NK-92 (cell line): ENCODE data around the gene FSCN2.
"Not testable (repeated sequence)": the region's sequence is repeated elsewhere in the genome, so short reads cannot be mapped to it uniquely, and the experiment has no call there.

Experiments used
- DNase-seq: peaks from one replicate; lab custom pipeline; 2025; ENCODE audit not compliant: unreplicated experiment; lab: John Stamatoyannopoulos, UW

The FSCN2 gene

DNA sequence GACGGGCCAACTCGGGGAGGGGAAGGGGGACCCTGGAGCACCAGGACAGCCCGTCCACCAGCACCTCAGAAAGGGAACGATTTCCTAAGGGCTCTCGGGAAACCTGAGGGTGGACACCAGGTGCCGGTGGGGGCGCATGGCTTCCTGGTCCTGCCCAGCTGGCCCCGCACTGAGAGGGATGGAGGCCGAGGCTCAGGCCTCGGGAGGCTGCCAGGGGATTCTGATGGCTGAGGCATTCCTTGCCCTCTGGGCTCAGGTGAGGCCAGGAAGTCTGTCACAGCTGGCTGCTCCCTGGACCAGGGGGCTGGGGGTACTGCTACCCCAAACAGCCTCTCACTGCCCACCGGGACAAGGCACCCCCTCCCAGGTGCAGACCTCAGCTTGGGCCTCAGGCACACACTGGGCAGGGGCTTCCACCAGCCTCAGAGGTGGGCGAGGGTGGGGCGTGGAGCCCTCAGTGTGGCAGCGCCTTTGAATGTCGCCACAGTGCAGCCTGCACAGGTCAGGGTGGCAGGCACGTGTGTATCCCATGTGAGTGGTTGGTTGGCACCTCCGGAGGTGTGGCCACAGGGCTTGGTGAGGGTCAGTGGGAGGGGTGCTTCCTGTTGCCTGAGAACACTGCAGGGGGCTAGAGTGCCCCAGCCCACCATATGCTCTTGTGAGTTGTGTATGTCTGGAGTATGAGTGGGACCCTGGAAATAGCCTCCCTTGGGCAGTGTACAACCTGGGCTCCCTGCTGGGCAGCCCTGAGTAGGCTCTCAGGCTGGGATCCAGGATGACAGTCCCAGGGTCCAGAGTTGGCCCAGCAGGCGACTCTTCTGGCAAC lies 3.9 kb upstream of the FSCN2 start:
- no peak for DNase-seq

DNA sequence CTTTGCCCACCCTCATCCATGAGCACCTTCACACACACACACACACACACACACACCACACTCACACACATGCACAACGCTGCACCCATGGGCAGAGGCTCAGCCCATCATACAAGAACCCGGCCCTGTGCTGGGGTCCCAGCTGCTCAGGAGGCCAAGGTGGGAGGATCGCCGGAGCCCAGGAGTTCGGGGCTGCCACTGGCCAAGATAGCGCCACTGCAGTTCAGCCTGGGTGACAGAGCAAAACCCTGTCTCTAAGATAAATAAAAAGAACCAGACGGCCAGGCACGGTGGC lies 3.4 kb upstream of the FSCN2 start:
- DNase-seq: no peak

DNA sequence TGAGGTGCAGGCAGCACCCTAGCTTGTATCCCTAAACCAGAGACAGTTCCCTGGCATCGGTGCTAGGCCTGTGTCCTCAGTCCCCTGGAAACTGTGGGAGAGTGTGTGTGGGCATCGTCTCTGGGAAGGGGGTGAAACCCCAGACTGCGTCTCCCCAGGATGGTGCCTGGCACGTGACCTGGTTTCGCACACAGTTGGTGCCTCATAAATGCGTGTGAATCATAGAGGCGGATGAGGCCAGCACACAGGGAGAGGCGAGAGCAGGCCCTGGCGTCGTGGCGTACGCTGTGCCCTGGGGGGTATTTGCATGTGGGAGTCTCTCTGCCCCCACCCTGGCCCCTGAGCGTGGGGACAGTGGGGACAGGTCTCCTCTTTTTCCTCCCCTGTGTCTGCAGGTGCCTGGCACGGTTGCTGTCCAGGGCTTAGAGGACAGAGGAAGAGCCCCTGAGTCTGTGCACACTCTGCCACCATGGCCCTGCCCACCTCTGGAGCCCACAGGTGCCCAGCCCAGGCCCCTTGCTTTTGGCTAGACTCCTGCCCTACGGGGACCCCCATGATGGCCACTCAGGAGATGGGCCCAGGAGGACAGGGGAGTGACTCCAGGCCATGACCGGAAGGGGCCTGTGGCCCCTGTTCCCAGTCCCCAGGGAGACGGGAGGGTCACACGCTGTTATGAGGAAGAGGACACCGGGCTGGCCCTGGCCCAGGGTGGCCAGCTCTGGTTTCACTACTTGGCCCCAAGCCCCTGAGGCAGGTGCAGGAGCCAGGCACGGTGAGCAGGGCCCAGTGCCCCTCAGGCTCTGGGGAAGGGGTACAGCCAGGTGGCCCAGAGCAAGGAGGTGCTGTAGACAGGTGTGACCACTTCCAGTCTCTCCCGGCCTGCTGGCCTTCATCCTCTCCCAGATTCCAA lies 1.3 kb upstream of the FSCN2 start:
- no peak for DNase-seq

DNA sequence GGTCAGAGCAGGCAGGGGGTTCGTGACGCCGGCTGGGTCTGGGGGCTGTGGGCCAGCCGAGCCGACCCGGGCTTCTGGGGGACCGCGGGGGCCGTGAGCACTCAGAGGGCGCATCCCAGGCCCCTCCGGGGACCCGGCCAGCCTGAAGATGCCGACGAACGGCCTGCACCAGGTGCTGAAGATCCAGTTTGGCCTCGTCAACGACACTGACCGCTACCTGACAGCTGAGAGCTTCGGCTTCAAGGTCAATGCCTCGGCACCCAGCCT lies 140 bp downstream of the FSCN2 start:
- no peak for DNase-seq

DNA sequence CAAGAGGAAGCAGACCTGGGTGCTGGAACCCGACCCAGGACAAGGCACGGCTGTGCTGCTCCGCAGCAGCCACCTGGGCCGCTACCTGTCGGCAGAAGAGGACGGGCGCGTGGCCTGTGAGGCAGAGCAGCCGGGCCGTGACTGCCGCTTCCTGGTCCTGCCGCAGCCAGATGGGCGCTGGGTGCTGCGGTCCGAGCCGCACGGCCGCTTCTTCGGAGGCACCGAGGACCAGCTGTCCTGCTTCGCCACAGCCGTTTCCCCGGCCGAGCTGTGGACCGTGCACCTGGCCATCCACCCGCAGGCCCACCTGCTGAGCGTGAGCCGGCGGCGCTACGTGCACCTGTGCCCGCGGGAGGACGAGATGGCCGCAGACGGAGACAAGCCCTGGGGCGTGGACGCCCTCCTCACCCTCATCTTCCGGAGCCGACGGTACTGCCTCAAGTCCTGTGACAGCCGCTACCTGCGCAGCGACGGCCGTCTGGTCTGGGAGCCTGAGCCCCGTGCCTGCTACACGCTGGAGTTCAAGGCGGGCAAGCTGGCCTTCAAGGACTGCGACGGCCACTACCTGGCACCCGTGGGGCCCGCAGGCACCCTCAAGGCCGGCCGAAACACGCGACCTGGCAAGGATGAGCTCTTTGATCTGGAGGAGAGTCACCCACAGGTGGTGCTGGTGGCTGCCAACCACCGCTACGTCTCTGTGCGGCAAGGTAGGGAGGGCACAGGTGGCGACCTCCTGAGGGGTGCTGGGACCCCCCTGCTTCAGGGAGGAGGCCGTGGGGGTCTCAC lies 667 bp downstream of the FSCN2 start:
- DNase-seq: no peak

DNA sequence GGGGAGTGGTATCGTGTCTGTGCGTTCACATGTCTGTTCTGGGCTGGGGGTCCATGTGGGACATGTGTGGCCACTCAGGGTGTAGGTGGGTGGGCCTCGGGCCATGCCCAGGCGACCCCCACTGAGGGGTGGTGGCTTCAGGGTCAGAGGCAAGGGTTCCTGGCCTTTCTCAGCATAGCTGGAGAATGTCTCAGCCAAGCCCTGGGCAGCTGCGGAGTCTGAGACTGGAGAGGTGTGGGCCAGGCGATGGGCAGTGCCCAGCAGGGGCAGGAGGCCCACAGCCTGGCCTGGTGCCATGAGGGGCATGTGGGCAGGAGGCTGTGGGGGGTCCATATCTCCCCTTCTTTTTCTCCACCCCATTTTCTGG lies 1.2 kb downstream of the FSCN2 start:
- no peak for DNase-seq

DNA sequence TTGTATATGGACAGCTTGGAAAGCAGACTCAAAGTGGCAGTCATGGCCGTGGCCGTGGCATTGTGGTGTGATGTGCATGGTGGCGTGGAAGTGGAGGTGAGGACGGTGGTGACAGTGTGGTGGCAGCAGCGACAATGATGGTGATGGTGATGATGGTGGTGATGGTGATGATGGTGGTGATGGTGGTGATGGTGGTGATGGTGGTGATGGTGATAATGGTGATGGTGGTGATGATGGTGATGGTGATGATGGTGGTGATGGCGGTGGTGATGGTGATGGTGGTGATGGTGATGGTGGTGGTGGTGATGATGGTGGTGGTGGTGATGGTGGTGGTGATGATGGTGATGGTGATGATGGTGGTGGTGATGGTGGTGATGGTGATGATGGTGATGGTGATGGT lies 2.8 kb downstream of the FSCN2 start:
- not testable (repeated sequence) for DNase-seq

DNA sequence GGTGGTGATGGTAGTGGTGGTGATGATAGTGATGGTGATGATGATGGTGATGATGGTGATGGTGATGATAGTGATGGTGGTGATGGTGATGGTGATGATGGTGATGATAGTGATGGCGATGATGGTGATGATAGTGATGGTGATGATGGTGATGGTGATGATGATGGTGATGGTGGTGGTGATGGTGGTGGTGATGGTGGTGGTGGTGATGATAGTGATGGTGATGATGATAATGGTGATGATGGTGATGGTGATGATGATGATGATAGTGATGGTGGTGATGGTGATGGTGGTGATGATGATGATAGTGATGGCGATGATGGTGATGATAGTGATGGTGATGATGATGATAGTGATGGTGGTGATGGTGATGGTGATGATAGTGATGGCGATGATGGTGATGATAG lies 3.8 kb downstream of the FSCN2 start:
- DNase-seq: not testable (repeated sequence)

DNA sequence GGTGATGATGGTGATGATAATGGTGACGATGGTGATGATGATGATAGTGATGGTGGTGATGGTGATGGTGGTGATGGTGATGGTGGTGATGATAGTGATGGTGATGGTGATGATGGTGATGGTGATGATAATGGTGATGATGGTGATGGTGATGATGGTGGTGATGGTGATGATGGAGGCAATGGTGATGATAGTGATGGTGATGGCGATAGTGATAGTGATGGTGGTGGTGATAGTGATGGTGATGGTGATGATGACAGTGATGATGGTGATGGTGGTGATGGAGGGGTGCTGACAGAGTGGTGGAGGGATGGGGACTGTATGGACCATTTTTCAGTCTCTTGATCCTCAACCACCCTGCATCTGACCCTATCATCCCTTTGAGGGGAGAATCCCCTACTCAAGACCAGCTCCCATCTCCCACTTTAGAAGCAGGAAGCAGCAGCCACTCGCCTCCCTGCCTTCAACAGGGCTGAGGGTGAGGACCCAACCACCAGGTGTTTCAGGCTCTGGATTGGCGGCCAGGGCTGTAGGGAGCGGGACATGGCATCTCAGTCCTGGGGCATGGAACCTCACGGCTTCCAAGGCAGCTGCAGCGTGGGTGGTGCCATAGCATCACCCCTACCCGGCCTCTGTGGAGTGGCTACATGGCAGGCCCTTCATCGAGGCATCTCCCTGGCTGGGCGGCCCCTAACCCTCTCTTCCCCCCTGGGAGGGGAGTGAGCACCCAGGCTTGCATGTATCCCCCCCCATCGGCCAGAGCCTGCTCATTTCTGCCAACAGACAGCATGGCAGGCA lies 4.5 kb downstream of the FSCN2 start:
- no peak for DNase-seq

DNA sequence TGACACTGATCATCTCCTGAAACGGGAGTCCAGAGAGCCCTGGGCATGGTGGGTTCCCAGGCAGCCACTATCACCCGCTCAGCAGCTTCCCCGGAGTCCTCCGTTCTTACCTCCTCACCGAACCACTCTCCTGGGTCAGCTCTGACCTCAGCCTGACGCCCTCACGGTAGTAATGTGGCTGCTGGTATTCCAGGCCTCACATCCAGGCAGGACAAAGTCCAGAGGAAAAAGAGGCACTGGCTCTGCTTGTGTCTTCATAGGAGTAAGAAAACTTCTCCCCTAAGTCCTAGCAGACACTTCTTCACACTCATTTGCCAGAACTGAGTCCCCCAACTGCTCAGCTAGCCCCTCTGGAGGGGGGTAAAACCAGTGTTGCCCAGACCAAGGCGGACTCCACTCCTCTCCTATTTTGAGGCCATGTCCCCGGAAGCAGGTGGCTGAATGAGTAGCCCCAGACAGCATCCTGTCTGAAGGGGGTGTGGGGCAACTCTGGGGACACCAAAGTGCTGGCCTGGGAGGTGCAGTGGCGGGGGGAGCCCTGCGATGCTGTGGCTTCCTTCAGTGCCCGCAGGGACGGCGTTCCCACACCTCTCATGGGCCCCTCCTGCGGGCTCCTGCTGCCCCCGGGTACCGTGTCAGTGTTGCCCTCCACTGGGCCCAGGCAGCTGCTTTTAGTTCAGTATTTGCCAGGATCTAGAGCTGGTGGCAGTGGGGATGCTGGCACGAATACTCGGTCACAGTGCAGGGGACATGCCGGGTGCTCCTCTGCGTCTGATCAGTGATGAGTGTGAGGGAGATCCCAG lies 5.4 kb downstream of the FSCN2 start:
- no peak for DNase-seq

DNA sequence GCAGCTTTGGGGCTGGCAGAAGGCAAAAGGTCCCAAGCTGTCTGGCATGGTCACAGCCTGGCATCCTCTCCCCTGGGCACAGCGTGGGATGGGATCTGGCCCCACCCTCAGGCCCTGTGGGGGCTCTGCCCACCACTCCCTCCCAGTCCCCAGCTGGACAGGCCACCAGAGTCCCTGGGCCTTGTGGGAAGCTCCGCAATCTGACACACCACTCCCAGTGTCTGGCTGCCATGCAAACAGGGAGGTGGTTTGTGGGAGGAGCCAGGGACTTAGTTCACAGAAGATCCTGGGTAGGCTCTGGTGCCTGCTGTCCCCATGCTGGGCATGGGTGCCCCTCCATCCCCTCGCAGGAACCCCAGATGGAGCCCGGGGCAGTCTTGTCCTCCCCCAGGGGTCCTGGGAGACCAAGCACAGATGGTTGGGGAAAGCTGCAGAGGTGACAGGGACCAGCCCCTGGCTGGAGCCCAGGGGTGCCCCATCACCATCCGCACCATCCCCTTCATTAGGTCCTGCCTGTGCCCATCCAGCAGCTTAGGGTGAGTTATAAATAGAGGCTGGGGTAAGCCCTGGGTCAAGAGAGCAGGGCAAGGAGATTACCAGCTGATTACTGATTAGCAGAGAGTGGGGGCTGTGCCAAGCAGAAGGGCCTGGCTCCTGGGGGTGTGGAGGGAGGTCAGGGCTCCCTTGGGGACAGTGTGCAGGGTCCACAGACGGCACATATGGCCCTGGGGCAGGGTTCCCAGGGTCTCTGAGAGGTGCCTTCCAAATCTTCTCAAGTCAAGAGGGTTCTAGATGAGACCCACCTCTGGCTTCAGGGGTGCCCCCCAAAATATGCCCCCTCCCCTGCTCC lies 6.2 kb downstream of the FSCN2 start:
- DNase-seq: no peak

DNA sequence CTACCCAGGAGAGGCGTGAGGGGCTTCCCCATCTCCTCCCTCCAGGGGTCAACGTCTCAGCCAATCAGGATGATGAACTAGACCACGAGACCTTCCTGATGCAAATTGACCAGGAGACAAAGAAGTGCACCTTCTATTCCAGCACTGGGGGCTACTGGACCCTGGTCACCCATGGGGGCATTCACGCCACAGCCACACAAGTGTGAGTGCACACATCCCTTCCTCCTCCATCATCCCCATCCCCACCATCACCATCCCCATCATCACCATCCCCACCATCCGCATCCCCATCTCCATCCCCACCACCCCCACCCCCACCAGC lies 6.8 kb downstream of the FSCN2 start:
- DNase-seq: no peak

DNA sequence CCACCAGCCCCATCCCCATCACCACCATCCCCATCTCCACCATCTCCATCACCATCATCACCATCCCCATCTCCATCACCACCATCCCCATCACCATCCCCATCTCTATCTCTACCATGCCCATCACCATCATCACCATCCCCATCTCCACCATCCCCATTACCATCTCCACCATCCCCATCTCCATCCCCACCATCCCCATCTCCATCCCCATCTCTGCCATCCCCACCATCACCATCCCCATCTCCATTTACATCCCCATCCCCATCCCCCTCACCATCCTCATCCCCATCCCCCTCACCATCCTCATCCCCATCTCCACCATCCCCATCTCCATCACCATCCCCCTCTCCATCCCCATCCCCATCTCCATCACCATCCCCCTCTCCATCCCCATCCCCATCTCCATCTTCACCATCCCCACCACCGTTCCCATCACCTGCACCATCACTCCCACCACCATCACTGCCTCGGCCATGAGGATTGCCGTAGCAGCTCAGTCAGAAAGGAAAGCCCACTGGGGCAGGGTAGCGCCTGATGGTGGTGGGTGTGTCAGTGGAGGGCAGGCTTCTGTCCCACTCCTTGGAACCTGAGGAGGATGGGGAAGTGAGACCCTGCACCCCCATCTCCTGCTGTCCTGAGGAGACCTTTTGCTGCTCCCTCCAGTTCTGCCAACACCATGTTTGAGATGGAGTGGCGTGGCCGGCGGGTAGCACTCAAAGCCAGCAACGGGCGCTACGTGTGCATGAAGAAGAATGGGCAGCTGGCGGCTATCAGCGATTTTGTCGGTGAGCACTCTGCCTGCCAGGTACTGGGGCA lies 7.5 kb downstream of the FSCN2 start:
- DNase-seq: no peak

DNA sequence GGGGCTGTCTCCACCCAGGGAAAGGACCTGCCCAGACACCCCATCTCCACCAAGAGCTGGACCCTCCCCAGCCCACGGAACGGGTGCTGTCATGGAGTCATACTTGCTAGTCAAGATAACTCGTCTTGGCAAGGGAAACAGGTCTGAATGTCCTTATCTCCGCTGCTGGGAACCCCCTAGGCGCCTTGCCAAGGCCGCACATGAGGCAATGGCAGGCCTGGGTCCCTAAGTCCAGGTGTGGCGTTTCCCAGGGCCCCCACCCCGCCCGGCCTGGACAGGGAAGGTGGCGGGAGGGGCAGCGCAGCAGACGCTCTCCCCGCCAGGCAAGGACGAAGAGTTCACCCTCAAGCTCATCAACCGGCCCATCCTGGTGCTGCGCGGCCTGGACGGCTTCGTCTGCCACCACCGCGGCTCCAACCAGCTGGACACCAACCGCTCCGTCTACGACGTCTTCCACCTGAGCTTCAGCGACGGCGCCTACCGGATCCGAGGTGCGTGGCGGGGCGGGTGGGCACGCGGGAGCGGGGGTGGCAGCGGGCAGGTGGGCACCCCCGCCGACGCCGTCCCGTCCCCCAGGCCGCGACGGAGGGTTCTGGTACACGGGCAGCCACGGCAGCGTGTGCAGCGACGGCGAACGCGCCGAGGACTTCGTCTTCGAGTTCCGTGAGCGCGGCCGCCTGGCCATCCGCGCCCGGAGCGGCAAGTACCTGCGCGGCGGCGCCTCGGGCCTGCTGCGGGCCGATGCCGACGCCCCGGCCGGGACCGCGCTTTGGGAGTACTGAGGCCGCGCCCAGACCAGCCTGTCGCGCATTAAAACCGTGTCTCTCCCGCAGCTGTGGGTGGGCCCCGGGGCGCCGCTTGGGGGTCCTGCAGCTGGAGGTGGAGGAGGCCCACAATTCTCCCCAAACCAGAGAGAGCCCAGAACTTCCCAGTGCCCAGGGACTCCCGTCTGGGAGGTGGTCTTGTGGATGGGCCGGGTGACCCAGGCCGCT lies 8.4 kb downstream of the FSCN2 start:
- DNase-seq: no peak

DNA sequence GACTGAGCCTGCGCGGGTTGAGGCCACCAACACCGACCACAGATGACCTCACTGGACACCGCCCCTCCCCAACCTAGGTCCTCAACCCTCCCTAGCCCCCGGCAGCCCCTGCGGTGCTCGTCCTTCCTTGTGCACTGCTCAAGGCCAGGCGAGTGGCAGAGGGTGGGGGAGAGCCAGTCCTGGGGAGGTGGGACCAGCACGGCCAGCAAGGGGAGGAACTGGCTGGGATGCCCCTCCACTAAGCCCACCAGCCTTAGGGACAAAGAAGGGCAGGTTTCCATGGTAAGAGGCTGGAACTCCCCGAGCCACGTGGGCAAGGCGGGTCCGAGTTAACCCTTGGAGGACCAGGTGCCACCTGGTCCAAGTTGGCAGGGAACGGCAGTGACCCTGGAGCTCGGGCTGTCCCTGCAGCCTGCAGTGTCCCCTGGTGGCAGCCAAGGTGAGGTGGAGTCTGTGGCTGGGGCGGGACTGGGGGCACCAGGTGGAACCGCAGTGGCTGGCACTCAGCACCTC lies 9.2 kb downstream of the FSCN2 start:
- DNase-seq: no peak

DNA sequence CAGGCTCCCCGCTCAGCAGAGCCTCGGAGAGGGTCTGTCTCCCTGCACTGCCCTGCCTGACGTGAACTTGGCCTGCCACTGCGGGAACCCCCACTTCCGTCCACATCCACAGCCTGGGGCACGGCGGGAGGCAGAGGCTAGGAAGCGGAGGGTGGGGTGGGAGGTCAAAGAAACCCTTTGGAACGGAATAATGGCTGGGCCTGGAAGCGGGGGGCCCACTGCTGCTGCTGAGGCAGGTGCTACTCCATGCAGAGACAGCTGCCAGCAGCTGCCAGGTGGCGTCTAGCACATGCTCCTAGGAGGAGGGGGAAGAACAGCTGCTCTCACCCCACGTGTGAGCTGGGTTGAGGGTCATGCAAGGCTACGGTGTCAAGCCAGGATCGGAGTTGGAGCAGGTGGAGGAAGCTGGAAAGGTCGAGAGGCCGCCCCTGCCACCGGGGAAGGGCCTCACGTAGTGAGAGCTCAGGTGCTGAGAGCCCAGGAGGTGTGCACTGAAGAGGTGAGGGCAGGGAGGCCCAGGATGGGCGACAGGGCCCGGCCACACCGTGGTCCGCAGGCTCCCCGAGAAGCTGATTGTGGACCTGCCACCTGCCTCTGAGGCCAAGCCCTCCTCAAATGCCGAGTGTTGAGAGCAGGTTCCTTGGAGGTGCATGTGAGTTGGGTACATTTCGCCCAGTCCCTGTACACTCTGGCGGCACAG lies 9.8 kb downstream of the FSCN2 start:
- no peak for DNase-seq
